SK-N-SH treated with all-trans-retinoic acid at 6 μM for 48 hours (cell line): ENCODE data around the gene SEMA6D.

Experiments
- BACH2 ChIP-seq: fragments of 250-450 bp; sonication (Bioruptor Pico); IDR thresholded peaks from 2 replicates; pipeline ENCODE4 v1.9.0; 2021; ENCODE audit warnings: mild to moderate bottlenecking, borderline replicate concordance
- CREB5 ChIP-seq: fragments of 250-450 bp; sonication (Bioruptor Pico); IDR thresholded peaks from 2 replicates; pipeline ENCODE4 v1.5.1; 2020; ENCODE audit warnings: low read depth, mild to moderate bottlenecking, moderate library complexity
- ESRRG ChIP-seq: fragments of 250-450 bp; sonication (Bioruptor Pico); IDR thresholded peaks from 2 replicates; pipeline ENCODE4 v1.6.1; 2021; ENCODE audit warnings: mild to moderate bottlenecking
- GLIS3 ChIP-seq: fragments of 250-450 bp; sonication (Bioruptor Pico); IDR thresholded peaks from 2 replicates; pipeline ENCODE4 v1.5.0; 2020; ENCODE audit warnings: mild to moderate bottlenecking, moderate library complexity
- ISL1 ChIP-seq: fragments of 250-450 bp; sonication (Bioruptor Pico); IDR thresholded peaks from 2 replicates; pipeline ENCODE4 v2.1.2; 2022; ENCODE audit warnings: mild to moderate bottlenecking, moderate library complexity
- PATZ1 ChIP-seq: fragments of 250-450 bp; sonication (Bioruptor Pico); IDR thresholded peaks from 2 replicates; pipeline ENCODE4 v1.8.0; 2020; ENCODE audit warnings: mild to moderate bottlenecking, moderate library complexity, borderline replicate concordance
- POU6F1 ChIP-seq: fragments of 250-450 bp; sonication (Bioruptor Pico); IDR thresholded peaks from 2 replicates; pipeline ENCODE4 v1.8.0; 2021; ENCODE audit warnings: low read depth, mild to moderate bottlenecking, moderate library complexity, borderline replicate concordance
- RARB ChIP-seq: fragments of 250-450 bp; sonication (Bioruptor Pico); IDR thresholded peaks from 2 replicates; pipeline ENCODE4 v1.8.0; 2021; ENCODE audit warnings: mild to moderate bottlenecking, moderate library complexity
- SNAI2 ChIP-seq: fragments of 250-450 bp; sonication (Bioruptor Pico); IDR thresholded peaks from 2 replicates; pipeline ENCODE4 v1.5.0; 2020; ENCODE audit warnings: mild to moderate bottlenecking, moderate library complexity
- ZFP3 ChIP-seq: fragments of 250-450 bp; sonication (Bioruptor Pico); IDR thresholded peaks from 2 replicates; pipeline ENCODE4 v1.5.0; 2020; ENCODE audit warnings: mild to moderate bottlenecking, moderate library complexity
- ZFP30 ChIP-seq: fragments of 450-650 bp; formaldehyde crosslinking; IDR thresholded peaks from 2 replicates; pipeline ENCODE4 v1.5.0; 2022; ENCODE audit warnings: mild to moderate bottlenecking, moderate library complexity
- ZNF565 ChIP-seq: fragments of 450-650 bp; formaldehyde crosslinking; conservative IDR thresholded peaks from 2 replicates; pipeline ENCODE4 v1.5.0; 2020; ENCODE audit warnings: low read depth, mild to moderate bottlenecking, moderate library complexity
- ZNF70 ChIP-seq: fragments of 450-650 bp; formaldehyde crosslinking; IDR thresholded peaks from 2 replicates; pipeline ENCODE4 v1.5.0; 2020; ENCODE audit warnings: mild to moderate bottlenecking, moderate library complexity
- ZNF8 ChIP-seq: fragments of 450-650 bp; formaldehyde crosslinking; IDR thresholded peaks from 2 replicates; pipeline ENCODE4 v1.5.0; 2020; ENCODE audit warnings: mild to moderate bottlenecking, moderate library complexity

GRCh38 chr15:47711655-47712054 is 5.7 kb upstream of the SEMA6D start:
- no peak for TF ChIP-seq ZFP3 (CRISPR knock-in tag)
- TF ChIP-seq ZFP30, result no peak
- TF ChIP-seq PATZ1, result no peak
- TF ChIP-seq ZNF565 (CRISPR knock-in tag), result no peak
- TF ChIP-seq CREB5 (CRISPR knock-in tag), result no peak
- no peak for TF ChIP-seq ZNF70 (CRISPR knock-in tag)
- no peak for TF ChIP-seq RARB (CRISPR knock-in tag)
- no peak for TF ChIP-seq GLIS3 (CRISPR knock-in tag)
- no peak for TF ChIP-seq ZNF8
- TF ChIP-seq ESRRG, result no peak
- no peak for TF ChIP-seq POU6F1 (CRISPR knock-in tag)
- no peak for TF ChIP-seq BACH2 (CRISPR knock-in tag)
- TF ChIP-seq ISL1 (CRISPR knock-in tag), result no peak
- no peak for TF ChIP-seq SNAI2 (CRISPR knock-in tag)
